Measurements from ENCODE around the gene LEMD1.
"Not testable (repeated sequence)": the region's sequence is repeated elsewhere in the genome, so short reads cannot be mapped to it uniquely, and the experiment has no call there.

Gene LEMD1

DNA sequence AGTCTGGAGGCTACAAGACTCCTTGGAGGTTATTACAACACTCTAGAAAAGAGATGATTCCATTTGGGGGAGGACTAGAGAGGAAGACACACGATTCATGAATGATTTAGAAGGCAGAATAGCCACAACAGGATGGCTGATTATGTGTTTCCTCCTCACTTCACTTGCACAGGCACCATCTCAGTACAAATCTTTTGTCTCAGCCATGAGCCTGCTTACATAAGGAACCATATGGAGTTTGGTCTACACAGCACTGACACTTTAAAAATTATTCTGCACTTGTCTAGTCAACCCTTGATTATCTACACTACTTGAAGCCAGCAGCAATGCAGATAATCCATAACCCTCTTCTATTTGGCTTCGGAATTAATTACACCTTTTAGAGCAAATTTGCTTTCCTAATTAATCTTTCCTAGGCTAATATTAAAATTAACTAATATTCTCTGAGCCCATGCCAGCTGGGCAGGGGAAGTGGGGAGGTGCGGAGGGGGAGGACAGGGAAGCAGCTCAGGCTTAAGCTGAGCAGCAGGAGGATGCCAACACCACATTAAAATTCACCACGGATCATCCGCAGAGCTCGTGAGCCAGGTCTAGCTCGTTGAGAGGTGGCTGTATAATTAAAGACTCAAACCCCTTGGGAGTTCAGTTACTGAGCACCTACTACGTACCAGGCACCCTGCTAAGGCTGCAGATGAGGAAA lies 3.2 kb upstream of the LEMD1 start:
- DNase-seq = no peak

GRCh38 chr1:205423814-205424399 lies 2.1 kb upstream of the LEMD1 start:
- no peak for DNase-seq

DNA sequence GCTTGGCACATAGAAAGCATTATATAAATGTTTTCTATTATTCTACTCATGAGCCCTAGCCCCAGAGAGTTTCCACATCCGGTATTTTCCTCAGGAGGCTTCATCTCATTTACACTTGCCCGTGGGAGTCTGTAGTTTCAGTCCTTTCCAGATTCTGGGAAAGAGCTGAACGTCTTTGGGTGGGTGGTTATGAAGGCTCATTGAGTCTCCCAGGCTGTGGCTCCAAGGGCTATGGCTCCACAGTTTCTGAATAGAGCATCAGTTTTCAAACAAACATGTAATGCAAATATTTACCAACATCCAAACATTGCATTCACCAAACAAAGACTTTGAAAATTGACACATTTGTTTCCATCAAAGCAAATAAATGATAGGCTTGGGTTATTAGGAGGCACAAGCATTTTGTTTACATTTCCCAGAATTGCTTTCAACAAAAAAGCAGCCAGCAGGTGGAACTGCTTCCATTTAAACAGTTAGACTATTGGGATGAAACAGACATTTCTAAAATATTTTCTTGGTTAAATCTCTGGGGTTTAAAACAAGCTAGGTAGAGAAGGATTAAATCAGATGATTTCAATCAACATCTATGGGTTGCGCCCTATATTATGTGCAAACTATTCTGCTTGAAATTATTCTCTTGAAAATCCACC lies 1.3 kb upstream of the LEMD1 start:
- no peak for DNase-seq

- DNase-seq = no peak
These were observed 918 bp downstream of the LEMD1 start for GRCh38 chr1:205420938-205421337.

GRCh38 chr1:205417870-205418635 lies 3.8 kb downstream of the LEMD1 start:
- DNase-seq = no peak

DNA sequence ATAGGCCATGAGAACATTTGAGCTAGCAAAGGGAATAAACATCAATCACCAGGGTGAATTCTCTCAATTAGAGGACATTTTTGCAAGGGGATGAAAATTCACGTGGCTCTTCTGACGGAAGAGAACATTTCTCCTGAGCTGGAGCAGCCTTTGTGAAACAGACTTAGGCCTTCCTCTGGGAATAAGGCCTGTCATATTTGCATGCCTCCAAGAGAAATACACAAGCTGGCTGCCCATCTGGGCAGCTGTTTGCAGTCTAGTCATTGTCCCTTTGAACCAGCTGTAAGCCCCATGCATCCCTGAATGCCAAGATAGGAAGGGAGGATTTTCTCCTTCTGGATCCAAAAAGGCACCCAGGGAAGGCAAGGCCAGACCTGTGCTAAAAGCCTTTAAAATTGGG lies 5.5 kb downstream of the LEMD1 start:
- no peak for DNase-seq

GRCh38 chr1:205410581-205411298 lies 11.1 kb downstream of the LEMD1 start:
- no peak for DNase-seq

- DNase-seq = no peak
These were observed 13.9 kb downstream of the LEMD1 start for GRCh38 chr1:205407970-205408369.

- not testable (repeated sequence) for DNase-seq
These were observed 15.6 kb downstream of the LEMD1 start for GRCh38 chr1:205406252-205406651.

DNA sequence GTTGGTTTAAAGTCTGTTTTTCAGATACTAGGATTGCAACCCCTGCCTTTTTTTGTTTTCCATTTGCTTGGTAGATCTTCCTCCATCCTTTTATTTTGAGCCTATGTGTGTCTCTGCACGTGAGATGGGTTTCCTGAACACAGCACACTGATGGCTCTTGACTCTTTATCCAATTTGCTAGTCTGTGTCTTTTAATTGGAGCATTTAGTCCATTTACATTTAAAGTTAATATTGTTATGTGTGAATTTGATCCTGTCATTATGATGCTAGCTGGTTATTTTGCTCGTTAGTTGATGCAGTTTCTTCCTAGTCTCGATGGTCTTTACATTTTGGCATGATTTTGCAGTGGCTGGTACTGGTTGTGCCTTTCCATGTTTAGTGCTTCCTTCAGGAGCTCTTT lies 17.4 kb downstream of the LEMD1 start:
- not testable (repeated sequence) for DNase-seq

GRCh38 chr1:205398586-205398985 lies 23.3 kb downstream of the LEMD1 start:
- no peak for DNase-seq

DNA sequence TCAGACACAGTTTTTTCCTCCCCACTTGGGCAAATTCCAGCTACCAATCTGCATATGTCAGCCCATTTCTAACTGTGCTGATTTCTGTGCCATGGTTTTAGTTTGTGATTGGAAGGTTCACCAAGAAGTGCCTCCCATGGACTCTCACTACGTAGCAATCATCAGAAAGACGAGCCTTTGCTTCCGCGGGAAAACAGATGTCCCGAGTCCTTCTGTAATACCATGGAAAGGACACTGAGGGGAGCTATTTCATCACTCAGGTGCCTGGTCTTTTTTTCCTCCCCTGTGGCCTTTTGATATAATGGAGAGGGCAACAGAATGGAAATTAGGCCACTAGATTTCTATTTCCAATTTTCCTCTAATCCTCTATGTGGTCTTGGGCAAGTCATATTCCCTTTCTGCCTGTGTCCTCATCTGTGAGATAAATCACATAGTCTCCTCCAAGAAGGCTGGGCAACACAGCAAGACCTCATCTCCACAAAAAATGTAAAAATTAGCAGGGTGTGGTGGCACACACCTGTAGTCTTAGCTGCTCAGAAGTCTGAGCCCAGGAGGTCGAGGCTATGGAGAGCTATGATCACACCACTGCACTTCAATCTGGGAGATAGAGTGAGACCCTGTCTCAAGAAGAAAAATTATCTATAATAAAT lies 24.8 kb downstream of the LEMD1 start:
- DNase-seq = no peak

DNA sequence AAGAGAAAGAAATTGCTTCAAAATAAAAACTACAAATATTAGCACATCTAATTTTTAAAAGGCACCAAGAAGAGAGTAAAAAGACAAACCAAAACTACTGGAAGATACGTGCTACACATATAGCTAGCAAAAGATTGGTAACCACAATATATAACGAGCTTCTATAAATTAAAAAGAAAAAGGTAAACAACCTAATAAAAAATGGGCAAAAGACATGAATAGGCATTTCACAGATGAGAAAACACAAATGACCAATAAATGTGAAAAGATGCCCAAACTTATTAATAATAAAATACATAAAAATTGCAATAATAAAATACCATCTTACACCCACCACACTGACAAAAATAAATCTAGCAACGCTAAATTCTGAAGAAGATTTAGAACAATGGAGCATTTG lies 26.2 kb downstream of the LEMD1 start:
- no peak for DNase-seq

GRCh38 chr1:205392650-205393049 lies 29.2 kb downstream of the LEMD1 start:
- no peak for DNase-seq

- DNase-seq = no peak
These were observed 30.5 kb downstream of the LEMD1 start for GRCh38 chr1:205391386-205391785.

DNA sequence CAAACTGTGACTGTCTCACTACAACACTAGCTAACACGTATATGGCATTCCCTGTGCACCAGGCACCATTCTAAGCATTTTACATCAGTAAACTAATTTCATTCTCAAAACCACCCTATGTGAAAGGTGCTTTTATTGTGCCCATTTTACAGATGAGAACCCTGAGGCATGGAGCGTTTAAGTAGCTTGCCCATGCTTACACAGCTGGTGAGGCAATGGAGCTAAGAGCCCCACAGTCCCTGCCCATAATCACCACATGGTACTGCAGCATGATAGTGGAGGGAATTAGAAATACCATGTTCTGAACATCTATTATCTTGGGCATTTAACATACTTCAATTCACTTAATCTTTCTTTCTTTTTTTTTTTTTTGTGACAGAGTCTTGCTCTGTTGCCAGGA lies 34.0 kb downstream of the LEMD1 start:
- no peak for DNase-seq

GRCh38 chr1:205382990-205383389 lies 38.9 kb downstream of the LEMD1 start:
- DNase-seq = not testable (repeated sequence)

DNA sequence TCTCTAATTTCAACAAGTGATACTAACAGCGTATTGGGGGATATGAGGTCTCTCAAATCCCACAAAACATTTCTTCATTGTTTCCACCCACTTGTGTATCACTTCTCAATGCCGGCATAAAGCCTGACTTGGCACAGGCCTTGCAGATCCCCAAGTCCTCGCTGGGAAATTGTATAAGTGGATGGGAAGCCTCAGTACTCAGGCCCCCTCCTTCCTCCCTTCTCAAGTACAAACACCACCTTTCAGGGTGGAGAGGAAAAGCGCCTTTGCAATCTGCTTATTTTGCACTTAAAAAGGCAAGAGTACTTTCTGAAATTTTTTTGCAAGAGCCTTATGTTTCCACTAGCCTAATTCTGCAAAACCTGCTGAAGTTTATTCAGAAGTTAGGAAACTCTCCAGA lies 39.3 kb downstream of the LEMD1 start:
- DNase-seq = no peak

DNA sequence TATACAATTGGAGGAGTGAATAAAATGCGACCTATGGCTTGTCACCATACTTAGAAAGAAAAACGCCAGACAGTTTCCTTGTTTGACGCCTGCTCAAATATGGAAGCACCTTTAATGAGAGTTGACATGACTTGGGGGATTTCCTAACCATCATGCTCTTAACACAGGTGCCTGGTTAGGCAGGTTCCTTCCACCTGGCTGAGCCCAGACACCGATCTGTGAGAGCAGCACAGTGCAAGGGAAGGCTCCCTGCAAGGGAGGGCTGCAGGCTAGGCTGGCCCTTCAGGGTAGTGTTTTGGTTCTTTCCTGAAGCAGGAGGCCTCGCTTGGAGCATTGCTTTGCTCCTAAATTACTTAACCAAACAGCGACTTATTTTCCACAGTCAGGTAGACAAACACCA lies 40.6 kb downstream of the LEMD1 start:
- no peak for DNase-seq

GRCh38 chr1:205380882-205381281 lies 41.0 kb downstream of the LEMD1 start:
- no peak for DNase-seq

DNA sequence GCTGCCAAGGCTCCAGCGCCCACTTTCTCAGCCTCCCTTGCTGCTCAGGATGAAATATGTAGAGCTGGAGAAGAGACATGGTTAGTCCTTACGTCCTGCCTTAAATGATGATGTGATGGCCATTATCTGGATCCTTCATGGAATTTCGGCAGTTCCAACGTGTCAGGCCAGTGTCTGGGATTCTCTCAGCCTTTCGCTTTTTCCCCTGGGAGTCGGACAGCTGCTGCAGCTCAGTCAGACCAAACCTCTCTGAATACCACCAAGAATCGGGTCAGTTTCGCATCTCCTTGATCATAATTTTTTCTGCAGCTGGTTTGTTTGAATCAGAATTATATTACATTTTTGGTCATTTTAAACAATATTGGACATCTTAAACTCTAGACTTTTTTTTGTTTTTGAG lies 42.8 kb downstream of the LEMD1 start:
- no peak for DNase-seq

DNA sequence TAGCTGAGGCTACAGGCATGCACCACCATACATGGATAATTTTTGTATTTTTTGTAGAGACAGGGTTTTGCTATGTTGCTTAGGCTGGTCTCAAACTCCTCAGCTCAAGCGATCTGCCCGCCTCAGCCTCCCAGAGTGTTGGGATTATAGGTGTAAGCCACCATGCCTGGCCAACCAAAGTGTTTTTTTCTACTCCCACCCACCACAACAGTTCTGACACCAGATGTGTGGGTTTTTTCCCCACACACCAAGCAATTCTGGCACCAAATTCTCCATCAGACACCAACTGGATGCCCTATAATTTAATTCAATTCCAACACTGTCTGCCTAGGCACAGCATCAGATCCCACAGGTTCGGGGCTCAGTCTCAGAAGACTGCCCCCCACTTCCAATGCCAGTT lies 44.5 kb downstream of the LEMD1 start:
- DNase-seq = no peak

Data from femur (tissue), 1 donor.